OCI-LY3 (cell line): Measurements from ENCODE around the gene LYPD6B.

Source experiments
- EZH2phosphoT487 ChIP-seq: fragments of 200-600 bp; shearing (Covaris generic); IDR thresholded peaks from 2 replicates; pipeline ENCODE4 v1.6.1; 2018; ENCODE audit warnings: antibody characterized with exemption, mixed run types, low read depth
- TF ChIP-seq, protein P1 (sequence below): fragments of 200-600, 300-600 bp; sonication (generic); IDR thresholded peaks from 2 replicates; pipeline ENCODE4 v1.5.1; 2014; ENCODE audit warnings: antibody characterized with exemption, low read length, low read depth

DNA sequence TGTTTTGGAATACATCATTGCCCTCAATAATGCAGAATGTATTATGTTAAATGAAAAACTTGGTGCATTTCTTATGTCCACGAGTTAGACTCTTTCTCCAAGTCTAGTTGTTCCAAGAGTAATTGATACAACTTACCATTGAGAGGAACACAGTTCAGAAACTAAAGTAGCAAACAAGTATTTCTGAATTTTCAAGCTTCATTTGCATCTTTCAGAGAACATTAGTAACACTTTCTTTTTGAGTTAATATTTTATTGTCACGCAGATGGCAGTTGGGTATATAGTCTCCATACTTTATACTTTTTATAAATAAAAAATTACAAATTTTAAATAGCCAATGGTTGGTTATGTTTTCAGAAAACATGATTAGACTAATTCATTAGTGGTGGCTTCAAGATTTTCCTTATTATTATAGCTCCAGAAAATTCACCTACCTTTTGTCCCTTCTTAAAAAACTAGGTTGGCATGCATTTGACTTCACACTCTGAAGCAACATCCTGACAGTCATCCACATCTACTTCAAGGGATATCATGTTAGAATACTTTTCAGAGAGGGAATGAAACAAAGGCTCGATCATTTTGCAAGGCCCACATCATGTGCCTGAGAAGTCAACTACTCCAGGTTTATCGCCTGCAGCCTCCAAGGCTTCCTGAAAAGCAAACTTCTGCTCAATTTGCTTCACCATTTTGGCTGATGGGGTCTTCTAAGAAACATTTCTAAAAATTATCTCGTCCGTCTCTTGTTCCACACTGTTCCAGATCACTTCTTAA is 29.9 kb downstream of the LYPD6B start:
- TF ChIP-seq, protein P1, sequence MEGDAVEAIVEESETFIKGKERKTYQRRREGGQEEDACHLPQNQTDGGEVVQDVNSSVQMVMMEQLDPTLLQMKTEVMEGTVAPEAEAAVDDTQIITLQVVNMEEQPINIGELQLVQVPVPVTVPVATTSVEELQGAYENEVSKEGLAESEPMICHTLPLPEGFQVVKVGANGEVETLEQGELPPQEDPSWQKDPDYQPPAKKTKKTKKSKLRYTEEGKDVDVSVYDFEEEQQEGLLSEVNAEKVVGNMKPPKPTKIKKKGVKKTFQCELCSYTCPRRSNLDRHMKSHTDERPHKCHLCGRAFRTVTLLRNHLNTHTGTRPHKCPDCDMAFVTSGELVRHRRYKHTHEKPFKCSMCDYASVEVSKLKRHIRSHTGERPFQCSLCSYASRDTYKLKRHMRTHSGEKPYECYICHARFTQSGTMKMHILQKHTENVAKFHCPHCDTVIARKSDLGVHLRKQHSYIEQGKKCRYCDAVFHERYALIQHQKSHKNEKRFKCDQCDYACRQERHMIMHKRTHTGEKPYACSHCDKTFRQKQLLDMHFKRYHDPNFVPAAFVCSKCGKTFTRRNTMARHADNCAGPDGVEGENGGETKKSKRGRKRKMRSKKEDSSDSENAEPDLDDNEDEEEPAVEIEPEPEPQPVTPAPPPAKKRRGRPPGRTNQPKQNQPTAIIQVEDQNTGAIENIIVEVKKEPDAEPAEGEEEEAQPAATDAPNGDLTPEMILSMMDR = no peak
- TF ChIP-seq EZH2phosphoT487 = no peak
